Mesodermal cell (in vitro differentiated cells): ENCODE results near the gene EFCC1.
"Not testable (repeated sequence)": the region's sequence is repeated elsewhere in the genome, so short reads cannot be mapped to it uniquely, and the experiment has no call there.

Experiments
- H3K27ac ChIP-seq: 2 replicates; pipeline ENCODE4 v1.7.0; 2013; ENCODE audit warnings: mild to moderate bottlenecking, low read depth, low read length, moderate library complexity; ENCODE audit not compliant: severe bottlenecking
- H3K36me3 ChIP-seq: 2 replicates; pipeline ENCODE4 v1.7.1; 2013; ENCODE audit warnings: mild to moderate bottlenecking, low read length, moderate library complexity; ENCODE audit not compliant: control insufficient read depth, insufficient read depth
- H3K4me1 ChIP-seq: one replicate; pipeline ENCODE4 v1.7.1; 2013; ENCODE audit warnings: mild to moderate bottlenecking, low read length; ENCODE audit not compliant: insufficient read depth, control insufficient read depth, poor library complexity, severe bottlenecking
- H3K4me3 ChIP-seq: 2 replicates; pipeline ENCODE4 v1.7.0; 2013; ENCODE audit warnings: low read length, control low read depth, mild to moderate bottlenecking; ENCODE audit not compliant: insufficient read depth, poor library complexity, severe bottlenecking; ENCODE audit errors: extremely low read depth
- H3K9me3 ChIP-seq: 2 replicates; pipeline ENCODE4 v1.7.1; 2013; ENCODE audit warnings: mild to moderate bottlenecking, low read length, moderate library complexity; ENCODE audit not compliant: control insufficient read depth
- WGBS, 2 experiments: methylation state at CpG; one replicate each; pipeline ENCODE4 v1.1.5; 2013; ENCODE audit warnings: missing lambda C conversion rate in 2 of 2; ENCODE audit not compliant: insufficient coverage in 2 of 2; 5-methylcytosine and 5-hydroxymethylcytosine counted together

The EFCC1 gene

DNA sequence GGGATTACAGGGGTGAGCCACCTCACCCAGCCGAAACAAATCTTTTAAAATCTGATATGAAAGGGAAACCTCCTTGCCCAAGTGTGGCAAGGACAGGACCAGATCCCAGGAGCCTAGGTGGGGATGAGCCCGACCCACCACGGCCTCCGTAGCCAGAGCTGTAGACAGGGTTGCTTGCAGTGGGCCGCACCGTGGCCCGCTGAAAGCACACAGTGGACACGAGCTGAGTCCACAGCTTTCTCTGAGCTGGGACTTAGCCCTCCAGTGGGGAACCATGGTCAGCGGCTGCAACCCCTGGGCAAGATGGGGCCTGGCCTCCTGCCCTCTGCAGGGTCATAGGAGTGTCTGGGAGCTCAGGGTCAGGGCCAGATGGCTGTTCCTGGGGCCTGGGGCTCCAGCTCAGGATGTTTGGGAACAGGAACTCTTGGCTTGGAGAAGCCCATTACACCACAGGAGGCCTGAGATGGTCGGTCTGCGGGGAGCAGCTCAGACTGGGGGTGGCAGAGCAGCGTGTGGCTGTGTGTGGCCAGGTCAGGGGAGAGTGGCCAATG lies 84.1 kb downstream of the EFCC1 start:
- Histone ChIP-seq H3K36me3 (no peaks in the 10 kb centered on the region), H3K4me3 (no peak overlapping the region), H3K4me1 (no peaks in the 10 kb centered on the region), H3K27ac (no peak overlapping the region), H3K9me3 (no peaks in the 10 kb centered on the region)
- 94 to 100% methylated on average over 7 to 12 of the region's 12 CpGs for WGBS, 2 experiments

DNA sequence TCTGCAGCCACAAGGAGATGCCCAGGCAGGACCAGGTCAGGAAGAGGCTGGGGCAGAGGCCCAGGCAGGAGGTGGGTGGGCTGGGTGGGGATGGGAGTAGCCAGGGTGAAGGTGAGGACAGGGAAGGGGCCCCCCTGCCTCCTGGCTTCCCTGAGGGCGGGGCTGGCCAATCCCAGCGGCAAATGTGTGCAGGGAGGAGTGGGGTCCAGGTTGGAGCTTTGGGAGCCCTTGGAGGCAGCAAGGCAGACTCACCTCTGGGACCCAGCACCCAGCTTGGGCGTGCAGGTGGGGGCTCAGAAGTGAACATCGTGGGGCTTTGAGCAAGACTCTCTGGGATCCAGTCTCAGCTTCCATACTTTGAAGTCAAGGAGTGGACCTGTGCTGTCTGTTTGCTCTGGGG lies 84.7 kb downstream of the EFCC1 start:
- Histone ChIP-seq H3K9me3 (no peaks in the 10 kb centered on the region), H3K4me1 (no peaks in the 10 kb centered on the region), H3K36me3 (no peaks in the 10 kb centered on the region), H3K4me3 (no peak overlapping the region), H3K27ac (no peak overlapping the region)
- 85 to 90% methylated on average over 3 to 4 of the region's 4 CpGs for WGBS, 2 experiments

- WGBS, 2 experiments: 93% methylated on average over 4 to 7 of the region's 8 CpGs
- no peak overlapping the region for H3K27ac ChIP-seq
Observed at GRCh38 chr3:129087138-129087702, 86.1 kb downstream of the EFCC1 start.

DNA sequence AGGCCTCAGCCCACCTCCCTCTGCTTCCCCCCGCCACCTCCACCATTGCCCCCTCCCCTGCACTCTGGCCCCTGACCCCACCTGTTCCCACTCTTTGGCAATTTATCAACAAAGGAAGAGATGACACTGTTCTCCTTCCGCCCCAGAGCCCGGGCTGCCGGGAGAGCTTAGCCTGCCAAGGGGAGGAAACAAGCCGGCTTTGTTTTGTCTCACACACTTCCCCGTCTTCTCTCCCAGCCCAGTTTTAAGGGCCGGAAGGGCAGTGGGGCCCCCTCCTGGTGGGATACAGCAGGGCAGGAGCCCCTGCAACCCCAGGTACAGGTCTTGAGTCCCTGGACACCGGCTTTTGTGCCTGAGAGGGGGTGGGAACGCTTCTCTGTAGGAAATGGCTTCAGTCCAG lies 86.8 kb downstream of the EFCC1 start:
- H3K4me3 ChIP-seq, H3K27ac ChIP-seq, H3K4me1 ChIP-seq, H3K9me3 ChIP-seq: not testable (repeated sequence)
- H3K36me3 ChIP-seq: peaks cover 14% of the 10 kb centered on the region
- WGBS, 2 experiments: no CpG with 5 or more reads among the region's 9 CpGs

More at GRCh38 chr3:129087138-129087702, 86.1 kb downstream of the EFCC1 start:
- Histone ChIP-seq H3K36me3 (peaks cover 12% of the 10 kb centered on the region), H3K9me3 (no peaks in the 10 kb centered on the region), H3K4me3 (no peak overlapping the region), H3K4me1 (no peaks in the 10 kb centered on the region)

- H3K9me3 ChIP-seq, H3K4me3 ChIP-seq, H3K4me1 ChIP-seq, H3K27ac ChIP-seq: not testable (repeated sequence)
- H3K36me3 ChIP-seq: peaks cover 14% of the 10 kb centered on the region
- WGBS, 2 experiments: no CpG with 5 or more reads among the region's 6 CpGs
Observed at GRCh38 chr3:129088312-129088711, 87.2 kb downstream of the EFCC1 start.
